ENCODE data around the gene FBL. TPM values are rescaled to one million over a fixed set of nuclear protein-coding genes. Genes with fewer than 3 reads are reported as not detected.

FBL gene
- total and polyA plus RNA-seq, 2 of the 13 experiments (the other 11 are each of a cell fraction or from before 2014, with no cell fraction given), result 153 to 468 TPM

GRCh38 chr19:39824143-39825092 lies 21.8 kb downstream of the FBL start (continued):
- TF ChIP-seq ARID4A (CRISPR knock-in tag; IDR thresholded peaks at IDR 0.05; ENCODE audit: borderline replicate concordance) (peak; percentile 48; the same call in 1 of the 2 replicates), HES4 (CRISPR knock-in tag; IDR thresholded peaks at IDR 0.05; ENCODE audit: borderline replicate concordance) (0 out of 2 replicates have a peak, but pooled peaks have one; percentile 40), AKAP8 (CRISPR knock-in tag; IDR thresholded peaks at IDR 0.05) (peak; percentile 95), ZNF782 (CRISPR knock-in tag; IDR thresholded peaks at IDR 0.05; ENCODE audit: borderline replicate concordance) (0 out of 2 replicates have a peak, but pooled peaks have one; percentile 21), ZFP90 (CRISPR knock-in tag; IDR thresholded peaks at IDR 0.05; ENCODE audit: borderline replicate concordance) (no peak), PPARG (CRISPR knock-in tag; conservative IDR thresholded peaks at IDR 0.05) (no peak), ZNF33B (CRISPR knock-in tag; IDR thresholded peaks at IDR 0.05) (no peak), THAP11 (CRISPR knock-in tag; IDR thresholded peaks at IDR 0.05) (peak; percentile 96), ZNF318 (CRISPR knock-in tag; IDR thresholded peaks at IDR 0.05) (0 out of 2 replicates have a peak, but pooled peaks have one; percentile 28), CREM (IDR thresholded peaks at IDR 0.05) (peak; percentile 70), CREM (CRISPR knock-in tag; IDR thresholded peaks at IDR 0.05) (no peak), PHF8 (CRISPR knock-in tag; IDR thresholded peaks at IDR 0.05) (peak; percentile 35; the same call in 1 of the 2 replicates), DNMT3B (CRISPR knock-in tag; conservative IDR thresholded peaks at IDR 0.05) (no peak), PHF20 (CRISPR knock-in tag; IDR thresholded peaks at IDR 0.05) (0 out of 2 replicates have a peak, but pooled peaks have one; percentile 21), FOXC1 (CRISPR knock-in tag; IDR thresholded peaks at IDR 0.05; ENCODE audit: borderline replicate concordance) (0 out of 2 replicates have a peak, but pooled peaks have one; percentile 35), ZNF350 (CRISPR knock-in tag; IDR thresholded peaks at IDR 0.05; ENCODE audit: borderline replicate concordance, low read depth) (peak; percentile 41; the same call in 1 of the 2 replicates)
